ENCODE results near the gene MARVELD2.
"Not testable (repeated sequence)": the region's sequence is repeated elsewhere in the genome, so short reads cannot be mapped to it uniquely, and the experiment has no call there.

DNA sequence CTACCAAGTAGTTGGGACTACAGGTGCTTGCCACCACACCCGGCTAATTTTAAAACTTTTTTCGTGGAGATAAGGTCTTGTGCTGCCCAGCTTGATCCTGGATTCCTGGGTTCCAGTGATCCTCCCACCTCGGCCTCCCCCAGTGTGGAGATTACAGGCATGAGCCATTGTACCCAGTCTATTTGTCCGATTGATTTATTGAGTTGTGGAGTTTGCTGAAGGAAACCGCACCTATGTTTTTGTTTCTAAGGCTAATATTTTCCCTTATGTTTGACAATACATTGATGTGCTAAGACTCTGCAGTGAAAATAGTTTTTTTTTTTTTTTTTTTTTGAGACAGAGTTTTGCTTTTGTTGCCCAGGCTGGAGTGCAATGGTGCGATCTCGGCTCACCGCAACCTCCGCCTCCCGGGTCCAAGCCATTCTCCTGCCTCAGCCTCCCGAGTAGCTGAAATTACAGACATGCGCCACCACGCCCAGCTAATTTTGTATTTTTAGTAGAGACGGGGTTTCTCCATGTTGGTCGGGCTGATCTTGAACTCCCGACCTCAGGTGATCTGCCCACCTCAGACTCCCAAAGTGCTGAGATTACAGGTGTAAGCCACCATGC lies 57.7 kb downstream of the MARVELD2 start:
- TF ChIP-seq POLR2A (IDR thresholded peaks at IDR 0.05), result not testable (repeated sequence)
- TF ChIP-seq, protein P1, sequence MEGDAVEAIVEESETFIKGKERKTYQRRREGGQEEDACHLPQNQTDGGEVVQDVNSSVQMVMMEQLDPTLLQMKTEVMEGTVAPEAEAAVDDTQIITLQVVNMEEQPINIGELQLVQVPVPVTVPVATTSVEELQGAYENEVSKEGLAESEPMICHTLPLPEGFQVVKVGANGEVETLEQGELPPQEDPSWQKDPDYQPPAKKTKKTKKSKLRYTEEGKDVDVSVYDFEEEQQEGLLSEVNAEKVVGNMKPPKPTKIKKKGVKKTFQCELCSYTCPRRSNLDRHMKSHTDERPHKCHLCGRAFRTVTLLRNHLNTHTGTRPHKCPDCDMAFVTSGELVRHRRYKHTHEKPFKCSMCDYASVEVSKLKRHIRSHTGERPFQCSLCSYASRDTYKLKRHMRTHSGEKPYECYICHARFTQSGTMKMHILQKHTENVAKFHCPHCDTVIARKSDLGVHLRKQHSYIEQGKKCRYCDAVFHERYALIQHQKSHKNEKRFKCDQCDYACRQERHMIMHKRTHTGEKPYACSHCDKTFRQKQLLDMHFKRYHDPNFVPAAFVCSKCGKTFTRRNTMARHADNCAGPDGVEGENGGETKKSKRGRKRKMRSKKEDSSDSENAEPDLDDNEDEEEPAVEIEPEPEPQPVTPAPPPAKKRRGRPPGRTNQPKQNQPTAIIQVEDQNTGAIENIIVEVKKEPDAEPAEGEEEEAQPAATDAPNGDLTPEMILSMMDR (IDR thresholded peaks at IDR 0.05), result not testable (repeated sequence)
